DMS53 (cell line): ENCODE data around the gene ORC5.
A peak's percentile ranks its signal among the peaks of the same experiment; 100 is the strongest.

Experiments used
- DNase-seq: peaks from one replicate; lab custom pipeline; 2025; lab: John Stamatoyannopoulos, UW

The ORC5 gene

GRCh38 chr7:104126411-104126841 is 81.4 kb downstream of the ORC5 start:
- no peak for DNase-seq

DNA sequence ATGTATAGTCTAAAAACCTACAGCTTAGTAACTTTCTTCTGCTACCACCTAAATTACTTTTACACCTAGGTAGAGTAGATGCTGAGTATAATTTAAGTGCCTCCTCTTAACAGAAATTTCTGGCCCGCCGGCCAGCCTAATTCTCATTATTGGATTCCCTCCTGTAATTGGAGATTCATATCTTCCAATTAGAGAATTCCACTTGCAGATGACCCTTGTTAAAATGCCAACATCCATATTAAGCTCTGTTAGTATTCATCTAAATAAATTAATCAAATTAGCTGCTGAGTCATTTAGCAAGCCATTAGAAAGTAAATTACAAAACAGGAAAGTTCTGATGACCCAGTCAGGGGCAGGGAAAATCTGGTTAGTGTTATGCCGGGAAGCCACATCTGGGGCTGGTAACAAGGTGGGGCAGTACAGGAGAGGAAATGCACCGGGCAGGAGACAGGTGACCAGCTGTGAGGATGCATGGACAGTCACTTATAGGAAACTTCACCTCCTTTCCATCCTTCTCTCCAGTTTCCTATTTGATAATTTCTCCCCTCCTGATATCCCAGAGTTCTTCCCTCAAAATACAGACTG is 82.8 kb downstream of the ORC5 start:
- no peak for DNase-seq

DNA sequence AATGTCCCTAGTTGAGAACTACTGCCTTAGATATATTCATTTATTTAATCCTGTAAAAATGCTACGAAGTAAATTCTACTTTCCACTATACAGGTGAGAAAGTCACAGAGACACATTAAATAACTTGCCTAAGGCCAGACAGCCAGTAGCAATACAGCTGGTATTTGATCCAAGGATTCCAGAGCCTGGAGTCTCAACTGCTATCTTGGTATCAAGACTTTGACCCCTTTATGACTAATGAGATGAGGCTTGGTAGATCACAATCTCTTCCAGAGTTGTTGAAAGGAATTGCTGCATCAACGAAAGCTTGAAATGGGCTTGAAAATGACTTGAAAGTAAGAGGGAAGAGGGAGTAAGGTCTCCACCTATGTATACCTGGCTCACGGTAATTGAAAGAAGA is 83.3 kb downstream of the ORC5 start:
- DNase-seq, result no peak

GRCh38 chr7:104123786-104124185 is 84.0 kb downstream of the ORC5 start:
- DNase-seq, result no peak

DNA sequence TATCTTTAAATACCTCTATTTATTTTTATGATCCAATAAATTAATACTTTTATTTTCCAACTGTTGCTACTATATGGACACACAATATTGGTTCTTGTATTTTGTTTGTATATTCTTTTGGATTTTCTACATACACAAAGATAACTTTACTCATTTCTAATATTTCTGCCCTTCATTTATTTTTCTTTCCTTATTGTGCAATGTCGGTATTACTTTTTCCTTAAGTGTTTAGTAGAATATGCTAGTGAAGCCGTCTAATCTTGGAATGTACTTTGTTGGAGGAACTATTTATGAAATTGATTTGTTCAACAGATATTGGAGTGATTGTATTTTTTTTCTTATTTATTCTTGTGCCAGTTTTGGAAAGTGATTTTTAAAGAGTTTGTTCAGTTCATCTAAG is 94.0 kb downstream of the ORC5 start:
- DNase-seq, result no peak

DNA sequence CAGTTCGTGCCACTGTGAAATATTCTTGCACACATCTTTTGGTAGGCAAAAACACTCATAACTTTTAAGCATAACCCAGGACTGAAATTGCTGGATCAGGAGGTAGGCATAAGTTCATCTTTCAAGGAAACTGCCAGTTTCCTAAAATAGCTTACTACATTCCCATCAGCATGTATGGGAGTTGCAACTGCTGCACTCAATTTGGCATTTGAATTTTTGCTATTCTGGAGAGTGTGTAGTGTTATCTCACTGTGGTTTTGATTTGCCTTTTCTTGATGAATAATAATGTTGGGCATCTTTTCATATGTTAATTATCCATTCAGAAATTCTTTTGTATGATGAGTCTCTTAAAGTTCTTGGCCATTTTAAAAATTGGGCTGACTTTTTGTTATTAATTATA is 95.2 kb downstream of the ORC5 start:
- no peak for DNase-seq

- peak; percentile 84 for DNase-seq
Observed at GRCh38 chr7:104111271-104111670, 96.5 kb downstream of the ORC5 start.

DNA sequence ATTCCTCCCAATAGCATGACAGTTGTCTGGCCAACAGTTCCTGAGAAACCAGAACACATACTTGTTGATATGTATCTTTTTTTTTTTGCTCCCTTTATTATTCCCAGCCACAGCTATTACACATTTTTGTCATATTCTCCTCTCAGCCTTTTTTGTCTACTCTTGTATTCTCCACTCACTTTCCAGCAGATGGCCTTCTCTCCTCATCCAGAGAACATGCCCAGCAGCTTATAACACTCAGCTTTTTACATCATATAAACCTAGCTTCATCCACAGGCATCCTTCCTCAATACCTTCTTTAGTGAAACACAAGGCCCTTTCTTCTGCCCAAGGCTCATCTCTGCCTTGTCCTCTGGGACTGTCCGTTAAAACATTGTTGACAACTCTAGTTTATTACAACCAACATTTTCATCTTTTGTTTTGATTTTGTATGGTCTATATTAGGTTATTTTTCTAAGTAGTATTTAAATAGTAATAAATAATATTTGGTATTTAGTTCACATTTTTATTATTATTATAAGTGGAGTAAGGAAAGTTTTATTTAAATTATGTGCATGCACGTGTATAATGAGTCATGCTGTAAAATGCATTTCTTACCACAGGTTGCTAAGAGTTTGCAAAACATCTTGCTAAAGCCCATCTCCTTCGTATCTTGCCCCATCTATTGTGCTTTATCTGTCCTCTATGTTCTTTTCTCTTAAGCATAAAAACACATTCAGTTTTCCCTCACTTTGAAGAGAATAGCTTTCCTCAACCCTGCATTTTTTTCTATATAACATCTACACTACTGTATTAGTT is 101.5 kb downstream of the ORC5 start:
- DNase-seq, result peak; percentile 58

GRCh38 chr7:104098890-104099289 is 108.9 kb downstream of the ORC5 start:
- DNase-seq, result no peak

GRCh38 chr7:104096683-104097082 is 111.1 kb downstream of the ORC5 start:
- DNase-seq, result peak; percentile 65

GRCh38 chr7:104093127-104093526 is 114.7 kb downstream of the ORC5 start:
- DNase-seq, result no peak

- no peak for DNase-seq
Observed at GRCh38 chr7:104091242-104091641, 116.6 kb downstream of the ORC5 start.

- no peak for DNase-seq
Observed at GRCh38 chr7:104089612-104090011, 118.2 kb downstream of the ORC5 start.

- DNase-seq, result no peak
Observed at GRCh38 chr7:104089061-104089460, 118.8 kb downstream of the ORC5 start.
